GM18858 (cell line): ENCODE measurements around the gene APOA5.
"Not testable (repeated sequence)": the region's sequence is repeated elsewhere in the genome, so short reads cannot be mapped to it uniquely, and the experiment has no call there.

Experiments
- ATAC-seq: cut with Tn5 transposase; IDR thresholded peaks from one replicate; pipeline ENCODE4 v1.9.1; 2021; ENCODE audit not compliant: unreplicated experiment

APOA5 gene

GRCh38 chr11:116791813-116792143 lies at the start of gene APOA5:
Gene APOA5 (minus strand): TSS chr11:116791879. CDS start chr11:116791860, 19 bp downstream.
- no peak for ATAC-seq

DNA sequence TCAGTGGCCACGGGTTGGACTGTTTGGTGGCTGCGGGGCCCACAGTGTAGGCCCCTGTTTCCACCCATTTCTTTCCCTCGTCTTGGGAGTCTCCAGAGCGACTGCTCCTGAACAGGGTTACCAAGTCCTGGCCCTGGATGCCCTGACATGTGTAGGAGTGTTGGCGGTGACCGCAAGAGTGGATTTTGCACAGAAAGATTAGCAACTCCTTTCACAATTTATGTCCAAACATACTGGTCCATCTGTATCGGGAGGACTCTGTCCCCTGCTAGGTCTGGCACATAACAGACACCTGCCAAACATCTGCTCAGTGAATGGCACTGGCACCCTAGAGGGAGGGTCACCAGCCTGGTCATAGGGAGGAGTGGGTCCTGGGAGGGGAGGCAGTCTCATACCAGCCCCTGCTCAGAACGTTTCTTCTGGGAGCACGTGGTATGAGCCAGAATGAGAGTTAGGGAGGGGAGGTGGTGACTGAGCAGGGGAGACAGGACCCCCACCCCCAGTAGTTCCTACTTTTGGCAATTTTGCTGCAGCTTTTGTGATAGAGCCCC lies 49.1 kb upstream of the APOA5 start:
- ATAC-seq = no peak

- no peak for ATAC-seq
These were observed 48.6 kb upstream of the APOA5 start for GRCh38 chr11:116840224-116840745.

- ATAC-seq = no peak
These were observed 46.8 kb upstream of the APOA5 start for GRCh38 chr11:116838321-116839084.

- no peak for ATAC-seq
These were observed 45.8 kb upstream of the APOA5 start, which contains the start of gene APOA1 for GRCh38 chr11:116837231-116838091. Gene APOA1 (minus strand): TSS chr11:116837622. CDS start chr11:116837387, 235 bp downstream.

- no peak for ATAC-seq
These were observed 44.9 kb upstream of the APOA5 start for GRCh38 chr11:116836632-116836991.

DNA sequence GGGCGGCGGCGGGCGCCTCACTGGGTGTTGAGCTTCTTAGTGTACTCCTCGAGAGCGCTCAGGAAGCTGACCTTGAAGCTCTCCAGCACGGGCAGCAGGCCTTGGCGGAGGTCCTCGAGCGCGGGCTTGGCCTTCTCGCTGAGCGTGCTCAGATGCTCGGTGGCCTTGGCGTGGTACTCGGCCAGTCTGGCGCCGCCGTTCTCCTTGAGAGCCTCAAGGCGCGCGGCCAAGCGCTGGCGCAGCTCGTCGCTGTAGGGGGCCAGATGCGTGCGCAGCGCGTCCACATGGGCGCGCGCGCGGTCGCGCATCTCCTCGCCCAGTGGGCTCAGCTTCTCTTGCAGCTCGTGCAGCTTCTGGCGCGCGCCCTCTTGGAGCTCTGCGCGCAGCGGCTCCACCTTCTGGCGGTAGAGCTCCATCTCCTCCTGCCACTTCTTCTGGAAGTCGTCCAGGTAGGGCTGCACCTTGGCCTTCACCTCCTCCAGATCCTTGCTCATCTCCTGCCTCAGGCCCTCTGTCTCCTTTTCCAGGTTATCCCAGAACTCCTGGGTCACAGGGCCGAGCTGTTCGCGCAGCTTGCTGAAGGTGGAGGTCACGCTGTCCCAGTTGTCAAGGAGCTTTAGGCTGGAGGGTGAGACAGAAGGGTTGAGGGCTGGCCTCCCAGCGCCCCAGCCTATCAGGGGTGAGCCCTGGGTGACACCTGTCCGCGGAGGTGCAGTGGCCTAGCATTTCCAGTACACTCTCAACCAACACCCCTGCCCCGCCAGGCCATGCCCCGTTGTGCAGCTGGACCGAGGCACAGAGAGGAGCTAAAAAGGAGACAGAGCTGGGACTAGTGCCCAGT lies 44.3 kb upstream of the APOA5 start:
- ATAC-seq = peak; percentile 61

DNA sequence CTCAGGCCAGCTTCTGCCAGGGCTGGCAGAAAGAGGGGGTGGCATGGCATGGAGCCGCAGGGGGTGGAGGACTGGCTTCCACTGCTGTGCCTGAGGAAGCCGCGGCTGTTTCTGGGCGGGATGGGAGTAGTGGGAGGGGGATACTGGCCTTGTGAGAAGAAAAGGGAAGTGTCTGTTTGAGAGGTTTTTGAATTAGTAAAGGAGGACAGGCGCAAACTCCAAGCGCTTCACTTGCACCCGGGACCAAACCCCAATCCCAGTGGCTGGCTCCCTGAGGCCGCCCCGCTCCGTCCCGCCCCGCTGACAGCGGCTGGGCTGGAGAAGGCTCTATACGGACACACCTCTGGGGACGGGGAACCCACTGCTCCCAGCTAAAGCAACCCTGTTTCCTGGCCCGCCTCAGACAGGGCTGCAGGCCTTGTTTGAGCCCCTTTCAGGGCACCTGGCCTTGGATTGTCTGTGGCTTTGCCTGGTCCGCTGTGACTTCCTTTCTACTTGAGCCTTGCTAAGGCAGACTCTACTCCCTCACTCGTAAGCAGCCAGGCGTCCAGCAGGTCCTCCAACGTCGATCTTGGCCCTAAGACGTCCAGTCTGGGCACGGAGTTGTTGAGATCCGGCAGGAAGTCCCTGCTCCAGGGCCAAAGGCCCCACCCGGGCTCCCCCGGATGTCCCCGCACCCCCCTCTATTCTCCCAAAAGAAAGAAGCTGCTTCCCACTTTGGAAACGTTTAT lies 43.5 kb upstream of the APOA5 start:
- ATAC-seq = no peak

DNA sequence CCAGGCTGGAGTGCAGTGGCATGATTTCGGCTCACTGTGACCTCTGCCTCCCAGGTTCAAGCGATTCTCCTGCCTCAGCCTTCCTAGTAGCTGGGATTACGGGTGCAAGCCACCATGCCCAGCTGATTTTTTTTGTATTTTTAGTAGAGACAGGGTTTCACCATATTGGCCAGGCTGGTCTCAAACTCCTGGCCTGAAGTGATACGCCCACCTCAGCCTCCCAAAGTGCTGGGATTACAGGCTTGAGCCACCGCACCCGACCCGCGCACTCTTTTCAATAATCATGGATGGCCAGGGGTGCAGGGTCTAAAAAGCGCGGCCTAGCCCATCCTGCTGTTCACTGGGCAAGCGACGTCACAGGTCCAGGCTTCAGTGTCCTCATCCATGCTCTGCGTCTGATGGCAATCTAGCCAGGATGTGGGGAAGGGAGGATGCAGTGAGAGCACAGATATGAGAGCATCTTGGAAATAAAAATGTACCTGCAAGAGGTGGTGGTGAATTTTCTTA lies 42.9 kb upstream of the APOA5 start:
- ATAC-seq = not testable (repeated sequence)

GRCh38 chr11:116833816-116834534 lies 42.3 kb upstream of the APOA5 start:
- ATAC-seq = no peak

- no peak for ATAC-seq
These were observed 41.8 kb upstream of the APOA5 start for GRCh38 chr11:116833491-116833815.

- no peak for ATAC-seq
These were observed 40.9 kb upstream of the APOA5 start for GRCh38 chr11:116832350-116833290.

DNA sequence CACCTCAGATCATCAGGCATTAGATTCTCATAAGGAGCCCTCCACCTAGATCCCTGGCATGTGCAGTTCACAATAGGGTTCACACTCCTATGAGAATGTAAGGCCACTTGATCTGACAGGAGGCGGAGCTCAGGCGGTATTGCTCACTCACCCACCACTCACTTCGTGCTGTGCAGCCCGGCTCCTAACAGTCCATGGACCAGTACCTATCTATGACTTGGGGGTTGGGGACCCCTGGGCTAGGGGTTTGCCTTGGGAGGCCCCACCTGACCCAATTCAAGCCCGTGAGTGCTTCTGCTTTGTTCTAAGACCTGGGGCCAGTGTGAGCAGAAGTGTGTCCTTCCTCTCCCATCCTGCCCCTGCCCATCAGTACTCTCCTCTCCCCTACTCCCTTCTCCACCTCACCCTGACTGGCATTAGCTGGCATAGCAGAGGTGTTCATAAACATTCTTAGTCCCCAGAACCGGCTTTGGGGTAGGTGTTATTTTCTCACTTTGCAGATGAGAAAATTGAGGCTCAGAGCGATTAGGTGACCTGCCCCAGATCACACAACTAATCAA lies 40.2 kb upstream of the APOA5 start:
- no peak for ATAC-seq

DNA sequence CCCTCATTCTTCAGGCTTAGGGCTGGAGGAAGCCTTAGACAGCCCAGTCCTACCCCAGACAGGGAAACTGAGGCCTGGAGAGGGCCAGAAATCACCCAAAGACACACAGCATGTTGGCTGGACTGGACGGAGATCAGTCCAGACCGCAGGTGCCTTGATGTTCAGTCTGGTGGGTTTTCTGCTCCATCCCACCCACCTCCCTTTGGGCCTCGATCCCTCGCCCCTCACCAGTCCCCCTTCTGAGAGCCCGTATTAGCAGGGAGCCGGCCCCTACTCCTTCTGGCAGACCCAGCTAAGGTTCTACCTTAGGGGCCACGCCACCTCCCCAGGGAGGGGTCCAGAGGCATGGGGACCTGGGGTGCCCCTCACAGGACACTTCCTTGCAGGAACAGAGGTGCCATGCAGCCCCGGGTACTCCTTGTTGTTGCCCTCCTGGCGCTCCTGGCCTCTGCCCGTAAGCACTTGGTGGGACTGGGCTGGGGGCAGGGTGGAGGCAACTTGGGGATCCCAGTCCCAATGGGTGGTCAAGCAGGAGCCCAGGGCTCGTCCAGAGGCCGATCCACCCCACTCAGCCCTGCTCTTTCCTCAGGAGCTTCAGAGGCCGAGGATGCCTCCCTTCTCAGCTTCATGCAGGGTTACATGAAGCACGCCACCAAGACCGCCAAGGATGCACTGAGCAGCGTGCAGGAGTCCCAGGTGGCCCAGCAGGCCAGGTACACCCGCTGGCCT lies 38.7 kb upstream of the APOA5 start:
- no peak for ATAC-seq

GRCh38 chr11:116829525-116830183 lies 38.0 kb upstream of the APOA5 start, which contains the start of gene APOC3:
Gene APOC3 (plus strand): TSS chr11:116829907. CDS start chr11:116830583, 676 bp downstream.
- ATAC-seq = no peak

DNA sequence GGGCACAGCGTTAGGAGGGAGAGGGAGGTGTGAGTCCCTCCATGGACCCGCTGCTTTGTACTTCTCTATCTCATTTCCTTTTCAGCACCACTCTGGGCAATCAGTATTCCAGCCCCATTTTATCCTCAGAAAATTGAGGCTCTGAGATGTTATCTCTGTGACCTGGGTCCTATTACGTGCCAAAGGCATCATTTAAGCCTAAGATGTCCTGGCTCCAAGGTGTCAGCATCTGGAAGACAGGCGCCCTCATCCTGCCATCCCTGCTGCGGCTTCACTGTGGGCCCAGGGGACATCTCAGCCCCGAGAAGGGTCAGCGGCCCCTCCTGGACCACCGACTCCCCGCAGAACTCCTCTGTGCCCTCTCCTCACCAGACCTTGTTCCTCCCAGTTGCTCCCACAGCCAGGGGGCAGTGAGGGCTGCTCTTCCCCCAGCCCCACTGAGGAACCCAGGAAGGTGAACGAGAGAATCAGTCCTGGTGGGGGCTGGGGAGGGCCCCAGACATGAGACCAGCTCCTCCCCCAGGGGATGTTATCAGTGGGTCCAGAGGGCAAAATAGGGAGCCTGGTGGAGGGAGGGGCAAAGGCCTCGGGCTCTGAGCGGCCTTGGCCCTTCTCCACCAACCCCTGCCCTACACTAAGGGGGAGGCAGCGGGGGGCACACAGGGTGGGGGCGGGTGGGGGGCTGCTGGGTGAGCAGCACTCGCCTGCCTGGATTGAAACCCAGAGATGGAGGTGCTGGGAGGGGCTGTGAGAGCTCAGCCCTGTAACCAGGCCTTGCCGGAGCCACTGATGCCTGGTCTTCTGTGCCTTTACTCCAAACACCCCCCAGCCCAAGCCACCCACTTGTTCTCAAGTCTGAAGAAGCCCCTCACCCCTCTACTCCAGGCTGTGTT lies 37.2 kb upstream of the APOA5 start:
- no peak for ATAC-seq
